Measurements from ENCODE around the gene TRAF2. TPM values are rescaled to one million over a fixed set of nuclear protein-coding genes. Genes with fewer than 3 reads are reported as not detected.
A peak's percentile ranks its signal among the peaks of the same experiment; 100 is the strongest.

TRAF2 gene
- total and polyA plus RNA-seq, 2 of the 13 experiments (the other 11 are each of a cell fraction or from before 2014, with no cell fraction given): 12.4 to 13.6 TPM

GRCh38 chr9:136927343-136928271 is 41.3 kb downstream of the TRAF2 start:
- ATAC-seq: no peak
- H3K9me3 ChIP-seq (ENCODE audit: low read length): no peaks in the 10 kb centered on the region
- no peak overlapping the region for H3K9ac ChIP-seq (ENCODE audit: insufficient read depth, low read depth, low read length)
- no peak overlapping the region for H3K4me2 ChIP-seq (ENCODE audit: low read depth, low read length)
- no peaks in the 10 kb centered on the region for H3K79me2 ChIP-seq (ENCODE audit: insufficient read depth, low read length)
- no peak for DNase-seq (ENCODE audit: low spot score)
- CTCF ChIA-PET (ENCODE audit: low intra/inter-chr PET ratio, low total read pairs): no interaction called here
- no peak overlapping the region for H3K27ac ChIP-seq (ENCODE audit: extremely low read length, insufficient read depth, low read length)
- WGBS (ENCODE audit: low lambda C conversion rate): 92% methylated on average over 22 of the region's 23 CpGs
- no peak overlapping the region for H3K4me3 ChIP-seq (replicated peaks in 1 of 3; ENCODE audit: insufficient read depth in 1 of 3, low read depth in 2 of 3, low read length in 3 of 3)
- no peaks in the 10 kb centered on the region for H3K4me1 ChIP-seq (ENCODE audit: insufficient read depth, low read length)
- intact Hi-C loops (cut with micrococcal nuclease; ENCODE audit: unreplicated experiment) (loop anchor here (5.0 kb wide), 1 partner anchor 140 kb away; no protein-coding TSS in a partner anchor), in situ Hi-C loops (cut with HindIII; ENCODE audit: extremely low pct_ligation_motif_present, low pct_unique_long_range_greater_than_20kb) (no loop called here)
- BruUV-seq (replicated peaks): no TSS peak
- H2AFZ ChIP-seq (ENCODE audit: low read length): no peak overlapping the region
- H3K36me3 ChIP-seq (replicated peaks in 1 of 2; ENCODE audit: control insufficient read depth in 1 of 2, insufficient read depth in 2 of 2, low read length in 2 of 2): peaks cover 4 to 22% of the 10 kb centered on the region in 2 experiments; a peak in 3 of 5 replicates
- TF ChIP-seq HIVEP1 (CRISPR knock-in tag; IDR thresholded peaks at IDR 0.05): no peak
- peak; percentile 42; the same call in 1 of the 2 replicates for TF ChIP-seq POLR2G (IDR thresholded peaks at IDR 0.05; ENCODE audit: low read depth, low read length)
- no peak for TF ChIP-seq MXD3 (CRISPR knock-in tag; IDR thresholded peaks at IDR 0.05)
- TF ChIP-seq ZNF24 (IDR thresholded peaks at IDR 0.05): no peak
- TF ChIP-seq RBM22 (optimal IDR thresholded peaks at IDR 0.05; ENCODE audit: low read length): peak; percentile 27
- no peak for TF ChIP-seq PAX8 (CRISPR knock-in tag; IDR thresholded peaks at IDR 0.05; ENCODE audit: borderline replicate concordance)
- no peak for TF ChIP-seq JARID2 (CRISPR knock-in tag; IDR thresholded peaks at IDR 0.05; ENCODE audit: insufficient replicate concordance)
- no peak for TF ChIP-seq ZNF292 (CRISPR knock-in tag; IDR thresholded peaks at IDR 0.05; ENCODE audit: borderline replicate concordance, low read depth)
- TF ChIP-seq SOX6 (IDR thresholded peaks at IDR 0.05): no peak
- TF ChIP-seq SOX6 (CRISPR knock-in tag; IDR thresholded peaks at IDR 0.05): no peak
- TF ChIP-seq ZNF513 (CRISPR knock-in tag; conservative IDR thresholded peaks at IDR 0.05): no peak
- FAIRE-seq: no peak
- no peaks in the 10 kb centered on the region for H4K20me1 ChIP-seq (ENCODE audit: insufficient read depth, low read length)
- no peaks in the 10 kb centered on the region for H3K27me3 ChIP-seq (ENCODE audit: control insufficient read depth in 1 of 2, insufficient read depth in 2 of 2, low read length in 2 of 2)
- POLR2A ChIA-PET: interaction anchor here (0.6 kb wide), 1 partner anchor 9 kb away, joined by 3 read pairs; no protein-coding TSS in a partner anchor
